Breast epithelium (tissue), 4 donors: ENCODE results near the gene TNFSF13. TPM values are rescaled to one million over a fixed set of nuclear protein-coding genes. Genes with fewer than 3 reads are reported as not detected.

ENCODE experiments used
- DNase-seq, 2 donors: peaks; one replicate each; pipeline ENCODE4 v3.0.0-alpha.2; 2019; ENCODE audit warnings: low spot score in 2 of 2
- H3K27ac ChIP-seq, 2 donors: fragments of 200-600 bp; sonication (generic) in 1 of 2; one replicate each; pipeline ENCODE4 v1.5.1; 2016 to 2019; ENCODE audit warnings: mild to moderate bottlenecking in 1 of 2
- H3K27me3 ChIP-seq, 2 donors: fragments of 200-600 bp; sonication (generic) in 1 of 2; one replicate each; pipeline versions ENCODE4 v1.5.1 to v1.6.0; 2017 to 2019; ENCODE audit warnings: control low read depth in 1 of 2, mild to moderate bottlenecking in 1 of 2
- H3K36me3 ChIP-seq: fragments of 200-600 bp; one replicate; pipeline ENCODE4 v1.5.1; 2019
- H3K4me1 ChIP-seq, 2 donors: fragments of 200-600 bp; sonication (generic); one replicate each; pipeline ENCODE4 v1.5.1; 2016 to 2019; ENCODE audit warnings: control low read depth in 1 of 2
- H3K4me3 ChIP-seq, 3 donors: fragments of 200-600 bp; sonication (generic); 1 replicate in 2 of 3; 2 replicates in 1 of 3; pipeline ENCODE4 v1.5.1; 2016 to 2019; ENCODE audit warnings: mild to moderate bottlenecking in 3 of 3, moderate library complexity in 2 of 3
- H3K9me3 ChIP-seq, 2 donors: fragments of 200-600 bp; sonication (generic) in 1 of 2; one replicate each; pipeline ENCODE4 v1.5.1; 2016 to 2019; ENCODE audit warnings: control low read depth in 1 of 2
- CTCF ChIP-seq, 3 donors: fragments of 450-650 bp; IDR thresholded peaks; one replicate each; pipeline ENCODE4 v1.5.1; 2016 to 2017; ENCODE audit warnings: antibody characterized with exemption in 3 of 3, mild to moderate bottlenecking in 3 of 3, moderate library complexity in 3 of 3
- POLR2A ChIP-seq: fragments of 450-650 bp; IDR thresholded peaks from one replicate; pipeline ENCODE4 v1.6.1; 2016; ENCODE audit warnings: antibody characterized with exemption, mild to moderate bottlenecking, moderate library complexity
- POLR2AphosphoS5 ChIP-seq, 3 donors: sonication (generic); formaldehyde crosslinking; IDR thresholded peaks; one replicate each; pipeline ENCODE4 v1.6.1; 2017; ENCODE audit warnings: antibody characterized with exemption in 3 of 3
- intact Hi-C: fragments of 100-400 bp; cut with DNase I; formaldehyde crosslinking; loops from one replicate; pipeline ENCODE4 v1.15.1; 2023; ENCODE audit warnings: low total_unique reads
- total RNA-seq, 3 donors: library from RNA; depleted of rRNA; stranded (reverse); fragments of >200 nt; gene quantifications; one replicate each; pipeline ENCODE4 v1.1.0, GENCODE V29; 2016

TNFSF13 gene
- total RNA-seq, 3 donors from 2014 or later: 25.2 to 36.7 (median 33.6) TPM

DNA sequence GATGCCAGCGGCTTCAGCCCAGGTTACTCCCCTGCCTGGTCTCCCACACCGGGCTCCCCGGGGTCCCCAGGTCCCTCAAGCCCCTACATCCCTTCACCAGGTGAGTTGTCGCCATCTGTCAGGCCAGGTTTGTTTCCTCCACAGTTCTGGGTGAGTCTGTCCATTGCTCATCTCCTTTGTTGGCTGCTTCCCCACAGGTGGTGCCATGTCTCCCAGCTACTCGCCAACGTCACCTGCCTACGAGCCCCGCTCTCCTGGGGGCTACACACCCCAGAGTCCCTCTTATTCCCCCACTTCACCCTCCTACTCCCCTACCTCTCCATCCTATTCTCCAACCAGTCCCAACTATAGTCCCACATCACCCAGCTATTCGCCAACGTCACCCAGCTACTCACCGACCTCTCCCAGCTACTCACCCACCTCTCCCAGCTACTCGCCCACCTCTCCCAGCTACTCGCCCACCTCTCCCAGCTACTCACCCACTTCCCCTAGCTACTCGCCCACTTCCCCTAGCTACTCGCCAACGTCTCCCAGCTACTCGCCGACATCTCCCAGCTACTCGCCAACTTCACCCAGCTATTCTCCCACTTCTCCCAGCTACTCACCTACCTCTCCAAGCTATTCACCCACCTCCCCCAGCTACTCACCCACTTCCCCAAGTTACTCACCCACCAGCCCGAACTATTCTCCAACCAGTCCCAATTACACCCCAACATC is 45.6 kb upstream of the TNFSF13 start:
- Histone ChIP-seq H3K27ac (no peak overlapping the region), H3K27me3 (no peaks in the 10 kb centered on the region), H3K36me3 (peaks cover 5% of the 10 kb centered on the region), H3K4me3 (no peak overlapping the region), H3K9me3 (no peaks in the 10 kb centered on the region), H3K4me1 (no peaks in the 10 kb centered on the region)
- no peak for DNase-seq
- intact Hi-C loops: loop anchor here (10.0 kb wide), 1 partner anchor 52 kb away; the partner anchor contains the start of gene SENP3
- no peak for TF ChIP-seq POLR2A
- no peak for TF ChIP-seq CTCF (IDR thresholded peaks at IDR 0.05)
- TF ChIP-seq POLR2AphosphoS5 (IDR thresholded peaks at IDR 0.05): no peak

GRCh38 chr17:7513850-7514419 is 44.6 kb upstream of the TNFSF13 start:
- no peak for DNase-seq
- intact Hi-C loops: loop anchor here (10.0 kb wide), 1 partner anchor 51 kb away; the partner anchor contains the start of gene SENP3
- Histone ChIP-seq H3K36me3 (peaks cover 5% of the 10 kb centered on the region), H3K4me3 (no peak overlapping the region), H3K4me1 (no peaks in the 10 kb centered on the region), H3K9me3 (no peaks in the 10 kb centered on the region), H3K27me3 (no peaks in the 10 kb centered on the region), H3K27ac (peak overlapping the region in 1 of 2 donors; percentile 38)
- TF ChIP-seq POLR2A: no peak
- TF ChIP-seq POLR2AphosphoS5 (IDR thresholded peaks at IDR 0.05): no peak
- no peak for TF ChIP-seq CTCF (IDR thresholded peaks at IDR 0.05)

DNA sequence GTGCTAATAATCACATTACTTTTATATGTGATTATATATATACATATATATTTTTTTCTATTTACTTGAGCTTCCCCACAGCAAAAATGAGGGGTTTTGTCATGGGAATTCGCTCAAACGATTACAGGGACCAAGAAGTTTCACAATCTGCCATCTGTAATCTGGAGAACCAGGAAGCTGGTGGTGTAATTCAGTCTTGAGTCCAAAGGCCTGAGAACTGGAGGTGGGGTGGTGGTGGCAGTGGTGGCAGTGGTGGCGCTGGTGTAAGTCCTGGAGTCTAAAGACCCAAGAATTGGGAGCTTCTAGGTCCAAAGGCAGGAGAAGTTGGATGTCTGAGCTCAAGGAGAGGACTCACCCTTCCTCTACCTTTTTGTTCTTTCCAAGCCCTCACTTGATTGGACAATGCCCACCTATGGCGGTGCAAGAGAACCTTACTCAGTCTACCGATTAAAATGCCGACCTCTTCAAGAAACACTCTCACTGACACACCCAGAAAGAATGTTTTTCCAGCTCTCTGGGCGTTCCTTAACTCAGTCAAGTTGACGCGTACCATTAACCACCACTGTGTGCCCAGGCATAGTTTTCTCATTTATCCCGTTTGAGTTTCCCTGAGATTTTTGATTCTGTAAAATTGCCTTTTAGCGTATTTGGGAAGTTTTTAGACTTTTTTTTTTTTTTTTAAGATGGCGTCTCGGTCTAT is 42.5 kb upstream of the TNFSF13 start:
- intact Hi-C loops: loop anchor here (10.0 kb wide), 1 partner anchor 49 kb away; the partner anchor contains the start of gene SENP3
- Histone ChIP-seq H3K27me3 (no peaks in the 10 kb centered on the region), H3K36me3 (no peaks in the 10 kb centered on the region), H3K27ac (no peak overlapping the region), H3K4me1 (no peaks in the 10 kb centered on the region), H3K4me3 (no peak overlapping the region), H3K9me3 (no peaks in the 10 kb centered on the region)
- no peak for DNase-seq
- TF ChIP-seq POLR2A: no peak
- no peak for TF ChIP-seq POLR2AphosphoS5 (IDR thresholded peaks at IDR 0.05)
- no peak for TF ChIP-seq CTCF (IDR thresholded peaks at IDR 0.05)

DNA sequence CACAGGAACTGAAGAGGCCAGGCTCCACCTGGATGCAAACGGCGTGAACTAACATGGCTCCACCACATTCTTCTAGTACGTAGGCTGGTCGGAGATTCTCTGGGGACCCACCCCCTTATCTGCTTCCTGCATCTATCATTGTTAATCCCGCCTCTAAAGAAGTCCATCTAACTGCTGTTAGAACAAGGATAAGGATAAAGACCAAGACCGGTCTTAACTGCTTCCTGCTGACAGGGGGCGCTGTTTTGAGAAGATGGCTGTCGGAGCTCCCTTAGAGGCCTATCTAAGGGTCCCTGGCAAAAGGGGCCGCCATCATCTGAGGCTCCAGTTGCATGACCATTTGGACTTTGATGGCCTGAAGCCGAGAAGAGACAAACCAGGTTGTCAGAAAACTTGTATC is 35.5 kb upstream of the TNFSF13 start:
- H3K36me3 ChIP-seq: no peaks in the 10 kb centered on the region
- no peaks in the 10 kb centered on the region for H3K27me3 ChIP-seq
- no peak for DNase-seq
- H3K9me3 ChIP-seq: peaks cover 1 to 7% of the 10 kb centered on the region in 2 donors
- H3K27ac ChIP-seq: no peak overlapping the region
- intact Hi-C loops: no loop called here
- H3K4me1 ChIP-seq: no peaks in the 10 kb centered on the region
- H3K4me3 ChIP-seq: no peak overlapping the region
- no peak for TF ChIP-seq POLR2AphosphoS5 (IDR thresholded peaks at IDR 0.05)
- TF ChIP-seq CTCF (IDR thresholded peaks at IDR 0.05): peak in 2 of 3 donors; percentile 19 to 27
- no peak for TF ChIP-seq POLR2A

- H3K4me1 ChIP-seq: no peaks in the 10 kb centered on the region
- TF ChIP-seq POLR2A: no peak
- no peak for TF ChIP-seq POLR2AphosphoS5 (IDR thresholded peaks at IDR 0.05)
- TF ChIP-seq CTCF (IDR thresholded peaks at IDR 0.05): no peak
- peaks cover 10 to 25% of the 10 kb centered on the region in 2 donors for H3K9me3 ChIP-seq
- no peaks in the 10 kb centered on the region for H3K27me3 ChIP-seq
- DNase-seq: no peak
- H3K27ac ChIP-seq: no peak overlapping the region
- no peak overlapping the region for H3K4me3 ChIP-seq
- H3K36me3 ChIP-seq: no peaks in the 10 kb centered on the region
- intact Hi-C loops: no loop called here
These were observed 29.7 kb upstream of the TNFSF13 start for GRCh38 chr17:7528842-7529241.
